CD4-positive, alpha-beta T cell treated with Interleukin-6 for 4 hours (primary cell): Measurements from ENCODE around the gene CUL2.
"Not testable (repeated sequence)": the region's sequence is repeated elsewhere in the genome, so short reads cannot be mapped to it uniquely, and the experiment has no call there.

Source experiments
- DNase-seq: peaks from one replicate; pipeline ENCODE4 v3.0.0-alpha.2; 2020; ENCODE audit warnings: mixed read lengths

The CUL2 gene

DNA sequence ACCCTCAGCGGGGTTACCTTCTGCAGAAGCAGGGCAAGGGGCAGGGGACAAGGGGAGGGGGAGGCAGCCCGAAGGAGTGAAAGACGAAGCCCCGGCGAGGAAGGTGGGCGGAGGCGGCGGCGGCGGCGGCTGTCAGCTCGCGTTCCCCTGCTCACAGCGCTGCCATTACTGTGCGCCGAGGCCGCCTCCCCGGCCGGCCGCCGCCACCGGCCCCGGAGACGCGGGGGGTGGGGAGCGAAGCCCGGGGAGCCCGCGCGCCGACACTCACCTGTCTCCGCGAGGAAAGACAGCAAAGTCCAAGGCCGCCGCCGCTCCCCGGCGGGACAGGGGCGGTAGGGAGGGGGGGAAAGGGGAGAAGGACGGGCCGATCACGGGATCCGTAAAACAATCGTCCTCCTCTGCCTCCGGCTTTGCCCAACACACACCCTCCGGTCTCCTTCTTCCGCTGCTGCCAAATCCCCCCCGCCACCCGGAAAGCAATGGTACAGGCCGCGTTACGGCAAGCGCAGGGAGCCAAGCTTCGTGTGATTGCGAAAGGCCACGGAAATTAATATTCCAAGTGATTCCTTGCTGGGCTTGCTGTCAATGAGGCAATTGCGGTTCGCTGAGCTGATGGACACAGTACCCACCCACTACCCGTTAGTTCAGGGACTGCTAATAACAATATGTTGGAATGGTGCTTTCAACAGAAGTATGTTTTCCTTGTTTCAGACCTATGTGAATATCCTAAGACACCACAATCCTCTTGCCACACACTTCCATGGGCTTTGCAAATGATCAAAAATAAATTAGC is at the start of gene CUL2:
Gene CUL2, minus strand, starts transcription at position 180 of the 793 bp plus-strand sequence. CDS start 19,024 bp downstream, outside the sequence.
- DNase-seq = peak; percentile 92

DNA sequence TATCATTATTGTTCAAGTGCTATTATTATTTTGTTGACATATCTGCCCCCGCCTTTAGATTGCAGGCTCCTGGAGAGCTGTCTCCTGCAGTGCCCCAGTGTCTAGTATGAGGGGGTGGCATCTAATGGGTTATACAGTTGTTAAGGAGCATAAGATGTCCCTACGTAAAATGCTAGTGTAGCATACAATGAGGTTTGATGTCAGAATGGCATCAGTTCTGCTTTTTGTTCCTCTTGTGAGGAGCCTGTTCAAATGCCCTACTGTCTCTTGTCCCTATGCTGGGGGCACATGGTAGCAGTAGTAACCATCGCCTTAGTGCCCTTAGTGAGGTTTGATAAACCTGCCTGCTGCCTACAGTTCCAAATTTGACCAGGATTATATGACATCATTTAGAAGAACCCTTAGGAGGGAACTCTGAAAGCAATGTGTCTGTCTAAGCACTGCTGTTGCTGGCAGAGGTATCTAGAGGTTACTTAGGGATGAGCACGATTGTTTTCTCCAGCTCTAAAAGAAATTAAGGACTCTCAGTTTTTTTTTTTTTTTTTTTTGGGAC is 46.2 kb upstream of the CUL2 start:
- no peak for DNase-seq

DNA sequence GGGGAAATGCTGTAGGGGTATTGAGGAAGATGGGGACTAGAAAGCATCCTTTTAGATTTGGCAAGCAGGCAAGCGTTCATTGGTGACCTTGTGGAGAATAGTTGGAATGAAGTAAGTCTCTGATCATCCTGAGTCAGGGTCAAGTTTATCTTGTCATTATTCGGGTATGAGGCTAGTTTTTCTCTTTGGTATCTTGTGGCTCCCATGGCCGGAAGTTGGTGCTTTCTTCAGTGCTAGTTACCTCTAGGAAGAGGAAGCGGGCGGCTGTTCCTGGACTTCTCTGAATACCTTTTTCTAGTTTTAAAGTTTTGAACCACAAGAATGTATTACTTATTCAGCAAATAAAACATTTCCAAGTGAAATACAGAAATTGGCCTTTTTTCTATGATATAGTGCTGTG is 45.7 kb upstream of the CUL2 start:
- DNase-seq = peak; percentile 43

DNA sequence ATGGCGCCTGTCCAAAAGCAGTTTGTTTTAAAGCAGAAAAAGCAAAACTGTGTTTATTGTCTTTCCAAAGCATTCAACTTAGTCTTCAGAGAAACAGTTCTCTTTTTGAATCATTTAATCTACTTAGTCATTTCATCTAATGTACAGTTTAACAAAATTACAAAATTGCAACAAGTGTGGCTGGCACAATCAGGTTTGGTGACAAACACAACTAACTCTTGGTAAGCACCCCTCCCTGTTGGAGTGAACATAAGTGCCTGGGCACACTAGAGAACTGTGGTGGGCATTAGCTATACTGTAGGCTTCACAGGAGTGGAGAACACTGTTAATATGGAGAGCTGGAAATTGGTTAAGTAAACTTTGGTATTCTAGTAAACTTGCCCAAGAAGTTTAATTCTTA is 43.4 kb upstream of the CUL2 start:
- no peak for DNase-seq

GRCh38 chr10:35132727-35133126 is 42.6 kb upstream of the CUL2 start:
- DNase-seq = no peak

DNA sequence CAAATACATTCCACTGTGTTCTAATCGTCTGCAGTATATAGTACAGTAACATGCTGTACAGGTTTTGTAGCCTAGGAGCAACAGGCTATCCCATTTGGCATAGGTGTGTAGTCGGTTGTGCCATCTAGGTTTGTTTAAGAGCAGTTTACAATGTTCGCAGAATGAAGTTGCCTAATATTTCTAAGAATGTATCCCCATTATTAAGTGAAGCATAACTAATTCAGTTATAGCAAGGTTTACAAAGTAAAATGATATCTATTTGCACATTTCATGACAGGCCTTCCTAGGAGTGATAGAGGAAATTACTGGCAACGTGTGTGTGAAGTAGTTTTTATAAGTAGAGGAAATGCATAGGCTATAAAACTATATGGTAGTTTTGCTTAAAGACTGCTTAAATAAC is 40.5 kb upstream of the CUL2 start:
- DNase-seq = no peak

- no peak for DNase-seq
Observed at GRCh38 chr10:35129185-35129674, 39.1 kb upstream of the CUL2 start.

GRCh38 chr10:35127289-35127891 is 37.2 kb upstream of the CUL2 start:
- peak; percentile 66 for DNase-seq

- DNase-seq = peak; percentile 100
Observed at GRCh38 chr10:35126530-35127288, 36.6 kb upstream of the CUL2 start, which contains the start of gene CREM. TSS of gene CREM (plus strand) at chr10:35126846. CDS start at chr10:35137836, 10,990 bp downstream.

DNA sequence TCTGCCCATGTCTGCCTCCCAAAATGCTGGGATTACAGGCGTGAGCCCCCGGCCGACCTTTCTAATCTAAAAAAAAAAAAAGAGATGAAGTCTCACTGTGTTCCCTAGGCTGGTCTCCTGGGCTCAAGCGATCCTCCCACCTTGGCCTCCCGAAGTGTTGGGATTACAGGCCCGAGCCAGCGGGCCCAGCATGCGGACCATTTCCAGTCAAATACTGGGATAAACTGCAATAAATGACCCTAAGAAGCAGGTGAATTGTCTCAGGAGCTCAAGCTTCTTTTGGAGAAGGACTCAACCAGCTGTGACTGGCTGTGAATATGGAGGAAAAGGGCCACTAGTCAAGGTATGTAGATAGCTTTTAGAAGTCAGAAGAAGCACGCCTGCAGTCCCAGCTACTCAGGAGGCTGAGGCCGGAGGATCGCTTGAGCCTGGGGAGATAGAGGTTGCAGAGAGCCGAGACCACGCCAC is 36.0 kb upstream of the CUL2 start:
- no peak for DNase-seq

- no peak for DNase-seq
Observed at GRCh38 chr10:35124540-35124939, 34.4 kb upstream of the CUL2 start.

GRCh38 chr10:35119378-35119777 is 29.2 kb upstream of the CUL2 start:
- no peak for DNase-seq

- DNase-seq = no peak
Observed at GRCh38 chr10:35112571-35112970, 22.4 kb upstream of the CUL2 start.

- DNase-seq = no peak
Observed at GRCh38 chr10:35103882-35104281, 13.7 kb upstream of the CUL2 start.

- DNase-seq = no peak
Observed at GRCh38 chr10:35097510-35097909, 7.4 kb upstream of the CUL2 start.

DNA sequence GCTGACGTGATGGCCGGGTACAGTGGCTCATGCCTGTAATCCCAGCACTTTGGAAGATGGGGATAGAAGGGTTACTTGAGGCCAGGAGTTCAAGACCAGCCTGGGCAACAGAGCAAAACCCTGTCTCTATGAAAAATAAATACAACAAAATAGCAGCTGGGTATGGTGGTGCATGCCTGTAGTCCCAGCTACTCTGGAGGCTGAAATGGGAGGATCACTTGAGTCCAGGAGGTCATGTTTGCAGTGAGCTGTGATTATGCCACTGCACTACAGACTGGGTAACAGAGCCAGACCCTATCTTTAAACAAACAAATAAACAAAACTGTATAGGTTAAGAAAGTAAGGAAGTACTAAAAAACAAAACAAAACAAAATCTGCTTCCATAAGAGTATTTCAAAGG is 6.2 kb upstream of the CUL2 start:
- DNase-seq = no peak

DNA sequence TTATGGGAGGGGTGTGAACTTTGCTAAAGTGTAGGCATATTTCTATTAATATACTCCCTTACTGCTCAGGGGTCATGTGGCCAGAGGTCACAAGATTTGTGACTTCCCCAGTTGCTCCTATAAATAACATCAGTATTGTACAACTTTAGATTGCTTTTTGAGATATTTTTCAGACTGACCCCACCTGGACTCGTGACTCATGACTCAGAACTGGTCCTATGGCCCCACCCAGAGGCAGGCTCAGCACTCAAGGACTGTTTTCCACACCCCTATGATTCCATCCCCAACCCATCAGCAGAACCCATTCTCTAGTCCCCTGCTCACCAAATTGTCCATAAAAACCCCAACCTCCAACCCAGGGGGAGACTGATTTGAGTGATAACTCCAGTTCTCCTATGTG is 2.7 kb upstream of the CUL2 start:
- no peak for DNase-seq

DNA sequence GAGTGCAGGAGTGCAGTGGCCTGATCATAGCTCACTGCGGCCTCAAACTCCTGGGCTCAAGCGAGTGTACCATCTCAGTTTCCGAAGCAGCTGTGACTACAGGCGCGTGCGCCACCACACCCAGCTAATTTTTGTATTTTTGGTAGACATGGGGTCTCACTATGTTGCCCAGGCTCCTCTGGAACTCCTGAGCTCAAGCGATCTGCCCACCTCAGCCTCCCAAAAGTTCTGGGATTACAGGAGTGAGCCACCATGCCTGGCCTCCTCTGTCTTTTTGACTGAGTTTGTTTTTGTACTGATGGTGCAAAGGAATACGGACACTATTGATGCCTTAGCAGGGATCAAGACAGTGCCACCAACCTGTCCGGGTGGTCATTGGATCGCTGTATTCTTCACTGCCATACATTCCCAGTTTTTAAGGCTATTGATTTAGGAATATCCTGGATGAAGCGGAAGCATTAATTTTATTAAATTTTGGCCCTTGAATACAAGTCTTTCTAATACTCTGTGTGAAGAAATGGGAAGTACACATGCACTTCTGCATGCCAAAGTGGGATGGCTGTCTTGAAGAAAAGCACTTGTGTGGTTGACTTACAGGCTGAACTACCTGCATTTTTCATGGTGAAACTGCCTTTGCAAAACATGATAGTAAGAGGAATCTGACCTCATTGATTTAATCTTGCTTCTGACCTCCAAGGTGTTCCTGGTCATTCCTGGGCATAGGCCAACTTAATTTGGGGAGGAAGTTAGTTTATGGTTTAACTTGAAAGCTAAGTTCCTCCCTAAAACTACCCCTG is 2.1 kb upstream of the CUL2 start:
- DNase-seq = no peak

DNA sequence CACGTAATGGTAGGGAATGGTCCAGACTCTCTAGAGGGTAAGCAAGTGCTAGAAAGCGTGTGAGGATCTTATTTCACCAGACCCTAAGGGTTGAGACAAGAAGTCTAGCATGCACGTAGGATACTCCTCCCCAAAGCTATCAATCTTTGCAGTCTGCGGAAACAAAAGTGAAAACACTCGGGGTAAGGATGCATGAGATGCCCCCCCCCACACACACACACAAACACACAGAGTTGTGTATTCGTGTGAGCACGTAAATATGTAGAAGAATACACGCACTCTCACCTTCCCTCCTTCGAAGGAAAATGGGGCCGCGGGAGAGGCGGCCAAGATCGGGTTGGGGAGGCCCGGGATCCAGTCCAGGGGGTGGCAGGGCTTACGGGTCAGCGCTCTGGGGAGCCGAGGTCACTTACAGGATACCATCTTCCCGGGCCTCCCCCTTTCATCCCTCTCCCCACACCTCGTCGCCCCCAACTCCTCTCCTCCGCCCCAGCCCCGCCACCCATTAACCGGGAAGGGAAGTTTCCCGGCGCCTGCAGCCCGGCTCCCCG is 455 bp downstream of the CUL2 start:
- peak; percentile 8 for DNase-seq

DNA sequence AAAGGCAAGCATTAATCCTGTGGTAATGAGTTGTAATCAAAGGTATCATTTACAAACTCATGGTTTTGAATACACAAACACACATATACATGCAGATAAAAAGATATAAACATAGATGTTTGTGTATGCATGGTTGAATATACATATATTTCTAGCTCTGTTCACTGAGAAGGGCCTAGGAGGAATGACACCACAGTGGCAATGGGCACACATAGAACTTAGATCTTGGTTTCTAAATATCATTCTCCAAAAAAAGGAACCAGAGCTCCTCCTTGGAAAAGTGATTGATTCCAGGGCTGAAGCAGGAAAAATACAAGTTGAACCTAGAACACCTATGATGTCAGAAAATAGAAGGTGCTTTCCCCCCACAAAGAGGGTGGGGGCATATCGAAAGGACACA is 6.9 kb downstream of the CUL2 start:
- no peak for DNase-seq

GRCh38 chr10:35080261-35080660 is 9.9 kb downstream of the CUL2 start:
- DNase-seq = not testable (repeated sequence)

DNA sequence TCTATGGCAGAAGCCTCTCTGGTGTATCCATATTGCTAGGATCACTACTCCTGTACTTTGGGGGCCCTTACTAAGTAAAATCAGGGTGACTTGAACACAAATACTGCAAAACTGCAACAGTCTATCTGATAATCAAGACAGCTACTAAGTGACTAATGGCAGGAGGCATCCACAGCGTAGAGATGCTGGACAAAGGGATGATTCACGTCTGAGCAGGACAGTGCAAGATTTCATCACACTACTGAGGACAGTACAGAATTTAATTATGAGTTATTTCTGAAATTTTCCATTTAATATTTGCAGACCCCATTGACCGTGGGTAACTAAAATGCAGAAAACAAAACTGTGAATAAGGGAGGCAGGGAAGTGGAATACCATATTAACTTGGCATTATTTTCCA is 10.4 kb downstream of the CUL2 start:
- DNase-seq = no peak
